ENCODE measurements around the gene CNTN4.
A peak's percentile ranks its signal among the peaks of the same experiment; 100 is the strongest.
"Not testable (repeated sequence)": the region's sequence is repeated elsewhere in the genome, so short reads cannot be mapped to it uniquely, and the experiment has no call there.

CNTN4 gene

GRCh38 chr3:2872884-2873283 lies 774.2 kb downstream of the CNTN4 start:
- no peak for DNase-seq

DNA sequence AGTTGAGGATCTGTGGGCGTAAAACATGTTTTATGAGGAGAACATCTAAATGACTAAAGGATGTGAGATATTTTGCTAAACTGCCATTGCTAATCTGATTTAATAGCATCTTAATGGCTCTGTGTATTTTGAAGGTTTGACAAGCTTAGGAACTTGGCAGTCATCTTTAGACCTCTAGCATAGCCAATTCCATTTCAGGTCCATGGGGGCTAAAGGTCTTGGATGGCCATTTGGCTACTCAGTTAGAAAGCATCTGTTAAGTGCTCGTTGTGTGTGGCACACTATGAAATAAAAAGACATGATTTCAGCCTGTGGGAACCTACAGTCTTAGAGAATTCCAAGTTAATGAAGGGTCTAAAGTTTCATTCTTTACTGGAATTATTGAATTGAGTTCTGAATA lies 775.3 kb downstream of the CNTN4 start:
- no peak for DNase-seq

GRCh38 chr3:2875699-2876098 lies 777.0 kb downstream of the CNTN4 start:
- DNase-seq, result no peak

DNA sequence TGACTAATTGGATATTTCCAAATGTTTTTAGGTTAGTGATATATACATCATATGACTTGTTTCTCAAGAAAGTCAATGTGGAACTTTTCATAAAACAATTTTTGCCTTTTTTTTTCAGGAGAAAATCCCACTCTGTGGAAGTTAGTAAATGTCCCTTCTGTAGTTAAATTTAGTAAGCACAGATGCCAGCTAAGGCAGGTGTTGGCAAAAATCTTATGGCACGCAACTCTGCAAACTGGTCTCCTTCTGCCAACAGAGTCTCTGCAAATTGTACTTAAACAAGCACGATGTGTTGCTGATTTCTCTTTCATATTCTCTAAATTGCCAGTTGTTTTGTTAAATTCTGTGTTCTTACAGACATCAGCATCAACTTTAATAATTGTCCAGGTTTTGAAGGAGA lies 777.7 kb downstream of the CNTN4 start:
- DNase-seq, result no peak

GRCh38 chr3:2879023-2879422 lies 780.4 kb downstream of the CNTN4 start:
- DNase-seq, result no peak

- no peak for DNase-seq
Measured at GRCh38 chr3:2879587-2879986, 780.9 kb downstream of the CNTN4 start.

DNA sequence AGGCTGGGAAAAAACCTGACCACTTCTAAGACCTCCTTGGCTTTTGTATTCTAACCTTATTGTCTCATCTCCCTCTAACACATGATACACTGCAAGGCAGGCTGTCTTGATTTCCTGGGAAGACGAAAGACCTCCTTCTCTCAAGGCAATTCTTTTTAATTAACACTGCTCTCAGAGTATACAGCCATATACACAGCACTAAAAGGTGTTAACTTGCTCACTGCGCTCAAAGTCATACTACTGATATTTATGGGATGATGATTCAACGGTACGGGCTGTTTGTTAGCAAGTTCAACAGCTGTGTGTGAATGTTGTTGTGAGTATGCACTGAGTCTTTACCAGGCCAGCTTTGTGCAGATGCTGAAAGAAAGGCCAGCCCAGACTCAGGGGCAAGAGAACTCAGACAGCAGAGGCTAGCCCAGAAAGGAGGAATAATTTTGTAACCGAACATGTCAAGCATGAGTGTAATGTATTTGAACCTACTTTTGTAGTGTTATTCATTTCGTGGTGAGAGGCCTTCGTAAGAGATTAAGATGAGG lies 781.6 kb downstream of the CNTN4 start:
- no peak for DNase-seq

DNA sequence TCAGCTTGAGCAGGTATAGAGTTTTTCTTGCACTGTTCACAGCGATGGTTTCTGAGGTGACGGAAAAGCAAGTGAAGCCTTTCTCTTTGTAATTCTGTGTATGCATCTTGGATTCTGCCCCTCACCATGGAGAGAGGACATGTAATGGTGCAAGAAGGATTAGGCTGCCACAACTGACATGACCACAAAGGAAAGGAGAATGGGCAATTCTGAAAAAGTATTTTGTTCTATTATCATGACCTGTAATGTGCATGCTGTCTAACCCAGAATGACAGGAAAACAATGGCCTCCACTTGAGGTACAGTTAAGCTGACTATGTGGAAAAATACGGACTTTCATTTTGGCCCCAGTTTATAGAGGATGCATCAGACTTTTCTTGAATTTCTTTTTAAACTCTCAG lies 784.6 kb downstream of the CNTN4 start:
- no peak for DNase-seq

- DNase-seq, result no peak
Measured at GRCh38 chr3:2888592-2888991, 789.9 kb downstream of the CNTN4 start.

GRCh38 chr3:2889736-2890135 lies 791.1 kb downstream of the CNTN4 start:
- DNase-seq, result no peak

GRCh38 chr3:2896308-2896939 lies 797.8 kb downstream of the CNTN4 start:
- peak; percentile 37 for DNase-seq

DNA sequence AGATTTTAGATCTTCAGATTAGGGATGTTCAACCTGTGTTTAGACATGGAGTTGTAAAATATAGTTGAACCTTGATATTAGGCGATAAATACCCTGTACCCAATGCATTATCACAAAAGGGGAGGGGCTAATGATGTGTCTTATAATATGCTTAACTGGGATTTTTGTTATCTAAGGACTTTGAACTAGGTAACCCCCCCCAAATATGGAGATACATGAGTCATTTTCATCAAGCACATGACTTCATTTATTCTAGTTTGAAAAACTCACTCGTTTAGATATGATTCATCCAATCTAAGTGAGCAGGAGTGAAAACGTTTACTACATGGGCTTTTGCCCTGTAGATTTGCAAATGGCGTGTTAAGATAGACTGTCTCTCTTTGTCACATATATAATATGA lies 799.2 kb downstream of the CNTN4 start:
- no peak for DNase-seq

DNA sequence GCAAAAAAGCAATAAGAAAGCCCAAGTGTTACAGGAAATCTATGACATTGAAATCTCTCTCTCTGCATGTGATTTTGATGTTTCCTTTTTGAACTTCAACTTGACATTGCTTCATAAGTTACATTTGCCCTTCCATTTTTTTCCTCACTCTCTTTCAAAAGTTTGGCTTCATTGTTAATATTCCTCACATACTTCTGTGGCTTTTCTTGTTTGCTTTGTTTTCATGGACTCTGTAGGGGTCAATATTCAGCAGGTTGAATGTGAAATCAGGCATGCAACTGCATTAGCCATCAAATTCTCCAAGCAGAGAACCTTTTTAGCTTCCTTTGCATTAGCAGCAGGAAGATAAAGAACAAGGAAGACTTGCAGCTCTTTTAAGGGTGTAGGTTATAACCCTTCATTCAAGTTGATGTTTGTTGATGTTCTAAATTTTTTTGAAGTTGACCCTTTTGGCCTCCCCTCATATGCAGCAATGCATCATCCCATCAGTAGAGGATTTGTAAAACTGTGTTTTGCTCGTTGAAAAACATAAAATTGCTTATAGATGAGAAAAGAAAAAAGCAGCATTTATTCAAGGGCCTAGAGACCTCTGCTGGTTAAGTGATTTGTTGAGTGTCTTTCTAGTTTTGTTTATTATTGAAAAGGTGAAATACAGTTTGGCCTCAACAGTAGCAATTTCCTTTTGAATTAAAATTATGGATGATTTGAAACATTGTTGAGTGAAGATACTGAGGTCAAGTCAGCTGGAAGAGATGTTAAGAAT lies 800.1 kb downstream of the CNTN4 start:
- DNase-seq, result peak; percentile 11

DNA sequence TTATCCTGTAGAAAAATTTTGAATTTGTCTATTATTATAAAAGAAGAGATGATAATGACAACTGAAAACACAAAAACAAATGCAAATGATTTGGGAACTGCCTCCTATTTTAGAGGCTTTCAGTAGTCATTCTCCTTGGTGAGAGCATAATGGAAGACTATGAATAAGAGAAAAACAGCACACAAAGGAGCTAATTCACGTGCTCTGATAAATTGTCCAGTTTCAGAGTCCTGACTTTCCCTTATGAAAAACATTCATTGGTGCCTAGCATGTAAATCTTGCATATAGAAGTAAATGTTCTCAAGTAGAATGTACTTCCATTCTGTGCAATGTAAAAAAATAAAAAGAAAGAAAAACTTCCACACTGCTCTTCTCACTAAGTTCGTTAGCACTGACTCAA lies 805.4 kb downstream of the CNTN4 start:
- no peak for DNase-seq

DNA sequence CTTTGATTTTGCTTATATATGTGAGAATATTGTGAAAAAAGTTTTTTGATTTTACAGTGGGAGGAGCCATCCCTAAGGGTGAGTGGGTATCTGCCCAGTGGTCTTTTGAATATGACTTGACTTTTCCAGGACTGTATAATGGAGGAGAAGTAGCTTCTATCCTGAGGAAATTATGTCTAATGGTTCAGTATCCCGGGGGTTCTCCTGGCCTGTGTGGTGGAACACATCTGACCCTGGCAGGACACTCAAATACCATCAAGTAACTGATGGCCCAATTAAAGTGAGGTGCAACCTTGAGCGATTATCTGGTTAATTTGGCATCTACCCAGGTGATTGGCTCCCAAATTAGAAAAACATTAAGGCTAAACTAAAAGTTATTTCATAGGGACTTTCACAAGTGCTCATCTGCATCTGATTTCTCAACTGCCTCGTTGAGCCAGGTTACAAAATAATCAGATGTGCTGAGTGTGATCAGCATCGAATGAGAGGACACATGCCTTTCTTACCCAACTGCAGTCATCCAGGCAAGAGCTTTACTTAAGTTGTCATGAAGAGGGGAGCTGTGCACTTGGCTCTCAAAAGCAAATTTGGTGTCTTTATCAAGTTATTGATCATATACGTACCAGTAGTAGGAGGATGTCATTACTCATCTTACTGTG lies 810.2 kb downstream of the CNTN4 start:
- DNase-seq, result no peak

DNA sequence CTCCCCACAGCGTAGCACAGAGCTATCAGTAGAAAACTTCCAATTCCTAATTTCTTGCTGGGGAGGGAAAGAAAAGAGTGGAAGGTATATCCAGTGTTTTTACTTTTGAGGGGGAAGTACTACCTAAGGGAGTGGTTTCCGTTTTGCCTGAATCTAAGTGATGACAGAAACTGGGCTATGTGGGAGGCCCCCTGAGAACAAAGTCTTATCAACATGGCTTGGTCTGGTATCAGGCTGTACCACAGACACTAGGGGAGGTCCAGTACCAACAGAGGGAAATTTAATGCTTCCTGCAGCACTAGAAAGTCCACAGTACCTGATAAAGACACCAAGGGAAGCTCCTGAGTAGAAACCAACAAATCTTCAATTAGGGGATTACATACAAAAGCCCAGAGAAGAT lies 812.3 kb downstream of the CNTN4 start:
- DNase-seq, result no peak

DNA sequence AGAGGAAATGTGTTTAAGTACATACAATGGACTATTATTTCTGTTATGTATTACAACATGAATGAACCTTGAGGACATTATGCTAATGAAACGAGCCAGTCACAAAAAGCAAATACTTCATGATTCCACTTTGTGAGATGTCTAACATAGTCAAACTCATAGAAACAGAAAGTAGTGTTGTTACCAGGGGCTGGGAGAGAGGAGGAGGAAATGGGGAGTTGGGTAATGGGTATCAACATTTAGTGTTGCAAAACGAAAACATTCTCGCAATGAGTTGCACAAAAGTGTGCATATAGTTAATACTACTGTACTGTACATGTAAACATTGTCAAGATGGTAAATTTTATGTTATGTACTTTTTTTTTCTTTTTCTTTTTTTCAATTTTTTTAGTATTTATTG lies 817.2 kb downstream of the CNTN4 start:
- DNase-seq, result no peak

- DNase-seq, result not testable (repeated sequence)
Measured at GRCh38 chr3:2916640-2917039, 818.0 kb downstream of the CNTN4 start.

- DNase-seq, result no peak
Measured at GRCh38 chr3:2920103-2920502, 821.4 kb downstream of the CNTN4 start.

DNA sequence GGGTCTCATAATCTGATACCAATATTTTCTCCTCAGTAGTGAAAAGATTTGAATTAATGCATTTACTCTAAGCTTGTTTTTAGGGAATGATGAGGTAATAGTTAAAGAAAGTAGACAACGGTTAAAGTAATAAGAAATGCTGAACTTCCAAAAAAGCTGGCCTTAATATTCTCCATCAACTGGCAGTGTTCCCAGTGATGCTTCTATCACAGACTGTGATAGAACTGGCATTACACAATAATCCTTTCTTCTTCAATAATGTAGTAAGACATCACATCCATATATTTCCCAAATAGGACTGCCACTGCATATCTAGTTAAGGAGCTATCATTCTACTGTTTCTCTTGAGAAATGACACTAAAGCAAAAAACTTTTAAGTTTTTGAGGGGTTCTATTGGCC lies 822.8 kb downstream of the CNTN4 start:
- no peak for DNase-seq

GRCh38 chr3:2921903-2922302 lies 823.2 kb downstream of the CNTN4 start:
- peak; percentile 27 for DNase-seq

GRCh38 chr3:2923390-2923789 lies 824.7 kb downstream of the CNTN4 start:
- no peak for DNase-seq

GRCh38 chr3:2927259-2927658 lies 828.6 kb downstream of the CNTN4 start:
- no peak for DNase-seq

DNA sequence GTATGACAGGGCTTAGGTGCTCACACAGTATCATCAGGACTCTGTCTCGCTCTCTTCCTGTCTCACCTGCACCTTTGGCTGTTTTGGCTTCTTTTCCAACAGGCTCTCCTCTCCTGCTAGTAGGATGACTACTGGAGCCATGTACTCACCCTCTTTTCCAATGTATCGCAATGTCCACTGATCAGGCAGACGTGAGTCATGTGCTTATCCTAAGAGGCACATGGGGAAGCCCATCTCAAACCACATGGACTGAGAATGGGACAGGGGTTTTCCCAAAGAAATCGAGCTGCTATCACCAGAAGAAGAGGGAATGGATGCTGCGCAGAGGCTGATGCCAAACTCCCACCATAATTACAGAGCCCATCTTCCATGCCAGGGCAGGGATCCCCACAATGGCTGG lies 830.9 kb downstream of the CNTN4 start:
- no peak for DNase-seq

Measured in fibroblast of upper back skin (primary cell).